Esophagus muscularis mucosa (tissue), 4 donors: ENCODE data around the gene PGM2L1. TPM values are rescaled to one million over a fixed set of nuclear protein-coding genes. Genes with fewer than 3 reads are reported as not detected.

Experiments used
- DNase-seq: peaks from one replicate; pipeline ENCODE4 v3.0.0-alpha.2; 2017; ENCODE audit errors: extremely low spot score
- H3K27ac ChIP-seq, 4 donors: fragments of 200-600 bp; sonication (generic); replicated peaks in 1 of 4; 1 replicate in 3 of 4; 2 replicates in 1 of 4; pipeline ENCODE4 v1.5.1; 2016 to 2019; ENCODE audit warnings: mild to moderate bottlenecking in 1 of 4
- H3K27me3 ChIP-seq, 4 donors: fragments of 200-600 bp; sonication (generic); one replicate each; pipeline versions ENCODE4 v1.5.1 to v1.6.0; 2016 to 2019
- H3K36me3 ChIP-seq, 4 donors: fragments of 200-600 bp; sonication (generic); one replicate each; pipeline ENCODE4 v1.5.1; 2016 to 2019
- H3K4me1 ChIP-seq, 4 donors: fragments of 200-600 bp; sonication (generic); one replicate each; pipeline ENCODE4 v1.5.1; 2016 to 2019
- H3K4me3 ChIP-seq, 4 donors: fragments of 200-600 bp; sonication (generic); 1 replicate in 2 of 4; 2 replicates in 2 of 4; pipeline ENCODE4 v1.5.1; 2016 to 2019; ENCODE audit warnings: mild to moderate bottlenecking in 4 of 4, moderate library complexity in 1 of 4
- H3K9me3 ChIP-seq, 4 donors: fragments of 200-600 bp; sonication (generic); 1 replicate in 3 of 4; 2 replicates in 1 of 4; pipeline ENCODE4 v1.5.1; 2016 to 2019
- EP300 ChIP-seq: sonication (generic); formaldehyde crosslinking; IDR thresholded peaks from one replicate; pipeline ENCODE4 v1.6.1; 2017; ENCODE audit warnings: antibody characterized with exemption
- POLR2A ChIP-seq: fragments of 450-650 bp; IDR thresholded peaks from one replicate; pipeline ENCODE4 v1.6.1; 2017; ENCODE audit warnings: antibody characterized with exemption, moderate library complexity, mild to moderate bottlenecking, low read depth
- POLR2AphosphoS5 ChIP-seq, 2 donors: sonication (generic); formaldehyde crosslinking; IDR thresholded peaks; one replicate each; pipeline ENCODE4 v1.6.1; 2017; ENCODE audit warnings: antibody characterized with exemption in 2 of 2
- WGBS: methylation state at CpG from one replicate; pipeline ENCODE4 v1.1.5; 2018; 5-methylcytosine and 5-hydroxymethylcytosine counted together
- intact Hi-C: fragments of 100-400 bp; cut with DNase I; formaldehyde crosslinking; loops from one replicate; pipeline ENCODE4 v1.15.1; 2023
- total RNA-seq, 4 donors: library from RNA; depleted of rRNA; stranded (reverse); fragments of >200 nt; gene quantifications; one replicate each; pipeline versions ENCODE4 v1.1.0 to v1.2.1, GENCODE V29; 2016
- TF ChIP-seq, protein P1 (sequence below), 3 experiments: fragments of 200-600 bp in 2 of 3; fragments of 450-650 bp in 1 of 3; sonication (generic) in 2 of 3; IDR thresholded peaks; one replicate each; pipeline ENCODE4 v1.5.1; 2017 to 2019; ENCODE audit warnings: antibody characterized with exemption in 3 of 3, mild to moderate bottlenecking in 2 of 3, moderate library complexity in 1 of 3

Gene PGM2L1
- total RNA-seq, 4 donors from 2014 or later = 2.5 to 6.4 (median 5.8) TPM

DNA sequence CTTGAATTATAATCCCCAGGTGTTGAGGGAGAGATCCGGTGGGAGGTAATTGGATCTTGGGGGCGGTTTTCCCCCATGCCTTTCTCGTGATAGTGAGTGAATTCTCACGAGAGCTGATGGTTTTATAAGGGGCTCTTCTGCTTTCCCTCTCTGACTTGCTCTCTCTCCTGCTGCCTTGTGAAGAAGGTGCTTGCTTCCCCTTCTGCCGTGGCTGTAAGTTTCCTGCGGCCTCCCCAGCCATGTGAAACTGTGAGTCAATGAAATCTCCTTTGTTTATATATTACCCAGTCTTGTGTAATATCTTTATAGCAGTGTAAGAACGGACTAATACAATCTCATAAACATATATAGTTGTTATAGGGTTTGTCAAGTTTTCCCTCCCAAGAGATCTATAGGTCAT, 36.3 kb upstream of the PGM2L1 start:
- TF ChIP-seq EP300 = no peak
- TF ChIP-seq POLR2AphosphoS5 (IDR thresholded peaks at IDR 0.05) = no peak
- no peak for TF ChIP-seq POLR2A
- TF ChIP-seq, protein P1, sequence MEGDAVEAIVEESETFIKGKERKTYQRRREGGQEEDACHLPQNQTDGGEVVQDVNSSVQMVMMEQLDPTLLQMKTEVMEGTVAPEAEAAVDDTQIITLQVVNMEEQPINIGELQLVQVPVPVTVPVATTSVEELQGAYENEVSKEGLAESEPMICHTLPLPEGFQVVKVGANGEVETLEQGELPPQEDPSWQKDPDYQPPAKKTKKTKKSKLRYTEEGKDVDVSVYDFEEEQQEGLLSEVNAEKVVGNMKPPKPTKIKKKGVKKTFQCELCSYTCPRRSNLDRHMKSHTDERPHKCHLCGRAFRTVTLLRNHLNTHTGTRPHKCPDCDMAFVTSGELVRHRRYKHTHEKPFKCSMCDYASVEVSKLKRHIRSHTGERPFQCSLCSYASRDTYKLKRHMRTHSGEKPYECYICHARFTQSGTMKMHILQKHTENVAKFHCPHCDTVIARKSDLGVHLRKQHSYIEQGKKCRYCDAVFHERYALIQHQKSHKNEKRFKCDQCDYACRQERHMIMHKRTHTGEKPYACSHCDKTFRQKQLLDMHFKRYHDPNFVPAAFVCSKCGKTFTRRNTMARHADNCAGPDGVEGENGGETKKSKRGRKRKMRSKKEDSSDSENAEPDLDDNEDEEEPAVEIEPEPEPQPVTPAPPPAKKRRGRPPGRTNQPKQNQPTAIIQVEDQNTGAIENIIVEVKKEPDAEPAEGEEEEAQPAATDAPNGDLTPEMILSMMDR (IDR thresholded peaks at IDR 0.05) = no peak
- Histone ChIP-seq H3K4me3 (no peak overlapping the region), H3K4me1 (no peaks in the 10 kb centered on the region), H3K9me3 (no peaks in the 10 kb centered on the region), H3K27me3 (peaks cover 0 to 10% (median 0%) of the 10 kb centered on the region in 4 donors), H3K27ac (no peak overlapping the region), H3K36me3 (no peaks in the 10 kb centered on the region)
- no peak for DNase-seq
- intact Hi-C loops = no loop called here
- WGBS = 66% methylated on average over 7 of the region's 7 CpGs

DNA sequence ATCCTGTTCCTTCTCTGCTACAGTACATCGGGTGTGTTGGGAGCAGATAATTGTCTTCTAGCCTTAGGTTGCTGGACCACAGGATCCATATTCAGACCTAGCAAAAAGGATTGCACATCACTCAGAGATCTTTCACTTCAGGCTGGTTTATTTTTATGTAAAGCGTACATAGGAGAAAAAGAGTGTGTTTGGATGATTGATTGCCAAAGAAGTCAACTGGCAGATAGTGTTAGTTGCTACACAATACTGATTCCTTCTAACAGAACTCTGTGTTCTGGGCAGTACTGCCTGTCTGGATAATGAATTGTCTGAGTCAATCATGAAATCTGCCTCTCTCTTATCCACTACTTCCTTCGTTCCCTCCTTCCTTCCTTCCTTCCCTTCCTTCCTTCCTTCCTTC, 31.0 kb upstream of the PGM2L1 start:
- H3K4me1 ChIP-seq = no peaks in the 10 kb centered on the region
- peaks cover 0 to 10% (median 0%) of the 10 kb centered on the region in 4 donors for H3K27me3 ChIP-seq
- WGBS = 80% methylated on average over 2 of the region's 3 CpGs
- H3K4me3 ChIP-seq = no peak overlapping the region
- no peak overlapping the region for H3K27ac ChIP-seq
- TF ChIP-seq, protein P1 (IDR thresholded peaks at IDR 0.05) = no peak
- TF ChIP-seq EP300 (no peak), POLR2AphosphoS5 (IDR thresholded peaks at IDR 0.05) (no peak), POLR2A (no peak)
- H3K36me3 ChIP-seq = no peaks in the 10 kb centered on the region
- no peak for DNase-seq
- H3K9me3 ChIP-seq = peaks cover 0 to 10% (median 0%) of the 10 kb centered on the region in 4 donors
- intact Hi-C loops = no loop called here

DNA sequence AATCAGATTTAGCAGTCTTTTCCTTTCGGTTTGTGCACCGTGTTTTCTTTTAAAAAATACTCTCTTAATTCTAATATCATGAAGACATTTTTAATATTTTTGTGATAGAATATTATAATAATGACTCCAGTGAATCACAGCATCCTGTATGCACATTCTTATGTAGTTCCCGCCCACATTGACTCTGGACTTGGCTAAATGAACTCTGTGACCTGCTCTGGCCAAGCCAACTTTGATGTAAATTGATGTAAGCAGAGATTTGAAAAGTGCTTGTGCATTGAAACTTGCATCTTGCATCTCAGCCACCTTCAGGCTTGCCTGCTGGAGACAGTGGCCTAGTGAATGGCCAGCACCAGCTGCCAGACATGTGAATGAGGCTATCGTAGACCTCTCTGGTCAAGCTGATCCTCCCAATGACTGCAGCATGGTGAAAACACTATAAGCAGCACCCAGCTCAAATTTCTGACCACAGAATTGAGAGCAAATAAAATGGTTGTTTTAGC, 29.2 kb upstream of the PGM2L1 start:
- no peak overlapping the region for H3K4me3 ChIP-seq
- no peaks in the 10 kb centered on the region for H3K36me3 ChIP-seq
- no peaks in the 10 kb centered on the region for H3K4me1 ChIP-seq
- H3K9me3 ChIP-seq = peaks cover 0 to 10% (median 0%) of the 10 kb centered on the region in 4 donors
- no peak overlapping the region for H3K27ac ChIP-seq
- 88% methylated on average over 4 of the region's 4 CpGs for WGBS
- H3K27me3 ChIP-seq = peaks cover 0 to 6% (median 0%) of the 10 kb centered on the region in 4 donors
- DNase-seq = no peak
- TF ChIP-seq POLR2A = no peak
- no peak for TF ChIP-seq POLR2AphosphoS5 (IDR thresholded peaks at IDR 0.05)
- TF ChIP-seq, protein P1 (IDR thresholded peaks at IDR 0.05) = no peak
- no peak for TF ChIP-seq EP300
- intact Hi-C loops = no loop called here

DNA sequence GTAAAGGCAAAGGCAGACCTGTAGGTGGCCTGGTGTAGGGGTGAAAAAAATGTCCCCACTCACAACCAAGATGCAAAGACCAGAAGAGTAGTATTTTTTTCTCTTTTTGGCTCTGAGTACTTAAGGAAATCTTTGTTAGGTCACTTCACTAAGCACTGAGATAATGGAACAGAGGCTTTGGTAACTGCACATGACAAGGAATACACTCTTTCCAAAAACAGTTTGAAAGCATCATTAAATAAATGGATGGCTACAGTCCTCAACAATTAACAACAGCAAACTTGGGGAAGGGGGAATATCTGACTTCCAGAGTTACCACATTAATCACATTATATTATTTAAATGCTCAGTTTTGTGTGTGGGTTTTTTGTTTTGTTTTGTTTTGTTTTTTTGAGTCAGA, 26.9 kb upstream of the PGM2L1 start:
- H3K4me1 ChIP-seq = no peaks in the 10 kb centered on the region
- peaks cover 0 to 10% (median 0%) of the 10 kb centered on the region in 4 donors for H3K9me3 ChIP-seq
- H3K27me3 ChIP-seq = no peaks in the 10 kb centered on the region

More for the DNA sequence above, 26.9 kb upstream of the PGM2L1 start:
- no peaks in the 10 kb centered on the region for H3K36me3 ChIP-seq
- no peak overlapping the region for H3K27ac ChIP-seq
- intact Hi-C loops = no loop called here
- H3K4me3 ChIP-seq = no peak overlapping the region
- no peak for DNase-seq
- TF ChIP-seq EP300 (no peak), POLR2AphosphoS5 (IDR thresholded peaks at IDR 0.05) (no peak)
- TF ChIP-seq, protein P1 (IDR thresholded peaks at IDR 0.05) = no peak
